ENCODE measurements around the gene SGMS1. TPM values are rescaled to one million over a fixed set of nuclear protein-coding genes. Genes with fewer than 3 reads are reported as not detected.
A peak's percentile ranks its signal among the peaks of the same experiment; 100 is the strongest.

Gene SGMS1
- polyA plus RNA-seq, 2 of the 4 experiments (the other 2 are of a cell fraction), result 22.7 to 28.2 TPM

GRCh38 chr10:50600286-50600685 is 23.5 kb downstream of the SGMS1 start:
- Histone ChIP-seq H3K4me1 (peaks cover 57% of the 10 kb centered on the region), H3K27ac (peak overlapping the region in 1 of 2 experiments; percentile 17; a peak in 1 of 6 replicates), H3K9me3 (no peaks in the 10 kb centered on the region), H3K4me3 (no peak overlapping the region), H3K4me2 (peak overlapping the region; percentile 44)
- ChIA-PET POLR2A (no interaction called here), CTCF (interaction anchor here (2.2 kb wide), 1 partner anchor 22 kb away, joined by 8 read pairs; no protein-coding TSS in a partner anchor)
- FAIRE-seq, result no peak
- peak in 1 of 2 experiments; percentile 17 for DNase-seq (ENCODE audit: low read depth in 1 of 2, low spot score in 1 of 2)
- TF ChIP-seq ESRRA (IDR thresholded peaks at IDR 0.05; ENCODE audit: borderline replicate concordance, low read length) (no peak), FOSB (CRISPR knock-in tag; IDR thresholded peaks at IDR 0.05) (no peak), CHD2 (IDR thresholded peaks at IDR 0.05; ENCODE audit: low read length, partially characterized antibody) (no peak), TFCP2L1 (CRISPR knock-in tag; IDR thresholded peaks at IDR 0.05) (no peak), NPAS2 (CRISPR knock-in tag; IDR thresholded peaks at IDR 0.05; ENCODE audit: borderline replicate concordance) (no peak), TP53 (CRISPR knock-in tag; IDR thresholded peaks at IDR 0.05) (no peak), HOXA7 (CRISPR knock-in tag; IDR thresholded peaks at IDR 0.05) (no peak), RAD21 (conservative IDR thresholded peaks at IDR 0.05 in 1 of 2, IDR thresholded peaks at IDR 0.05 in 1 of 2) (no peak), HDAC2 (IDR thresholded peaks at IDR 0.05) (no peak), CHD4 (IDR thresholded peaks at IDR 0.05; ENCODE audit: borderline replicate concordance) (no peak), PHF8 (IDR thresholded peaks at IDR 0.05; ENCODE audit: borderline replicate concordance, low read depth) (no peak), HEYL (CRISPR knock-in tag; IDR thresholded peaks at IDR 0.05) (no peak)
- 66% methylated on average over 1 of the region's 1 CpG for WGBS (ENCODE audit: missing lambda C conversion rate)
- ATAC-seq, result 0 out of 6 replicates have a peak, but pooled peaks of 1 of the 2 experiments have one; percentile 35

DNA sequence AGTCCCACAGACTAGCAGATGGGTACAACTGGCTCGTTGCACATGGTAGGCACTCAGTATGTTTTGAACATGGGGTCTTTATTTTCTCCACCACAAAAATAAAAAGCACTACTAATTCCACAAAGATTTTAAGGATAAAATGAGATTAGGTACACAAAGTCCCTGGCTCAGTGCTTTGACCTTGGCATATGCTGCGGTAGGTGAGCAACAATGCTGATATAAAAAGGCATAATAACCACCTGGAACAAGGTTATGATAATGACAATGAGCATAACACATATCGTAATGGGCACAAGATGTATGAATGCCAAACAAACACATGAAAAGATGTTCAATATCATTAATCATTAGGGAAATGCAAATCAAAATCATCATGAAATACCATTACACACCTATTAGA is 26.9 kb downstream of the SGMS1 start:
- no peak for ATAC-seq
- H3K4me2 ChIP-seq, result no peak overlapping the region
- H3K4me3 ChIP-seq, result no peak overlapping the region
- TF ChIP-seq CHD2 (IDR thresholded peaks at IDR 0.05; ENCODE audit: low read length, partially characterized antibody) (no peak), MAZ (IDR thresholded peaks at IDR 0.05; ENCODE audit: borderline replicate concordance, low read depth, low read length) (no peak), MAFK (IDR thresholded peaks at IDR 0.05; ENCODE audit: partially characterized antibody) (no peak), SMC3 (IDR thresholded peaks at IDR 0.05) (no peak), HEYL (CRISPR knock-in tag; IDR thresholded peaks at IDR 0.05) (no peak)
- no peak for FAIRE-seq
- no peaks in the 10 kb centered on the region for H3K9me3 ChIP-seq
- no peak overlapping the region for H3K27ac ChIP-seq
- peaks cover 32% of the 10 kb centered on the region for H3K4me1 ChIP-seq
- ChIA-PET CTCF (interaction anchor here (0.7 to 1.0 kb wide), 2 partner anchors 23 to 46 kb away, joined by 3 read pairs; no protein-coding TSS in a partner anchor), POLR2A (no interaction called here)
- no peak for DNase-seq (ENCODE audit: low read depth in 1 of 2, low spot score in 1 of 2)
- 90% methylated on average over 3 of the region's 3 CpGs for WGBS (ENCODE audit: missing lambda C conversion rate)

- no peak overlapping the region for H3K4me3 ChIP-seq
- ChIA-PET CTCF (interaction anchor here (0.7 to 1.0 kb wide), 3 partner anchors 24 to 1528 kb away, joined by 3 to 4 read pairs (median 3); no protein-coding TSS in a partner anchor), POLR2A (no interaction called here)
- 96% methylated on average over 2 of the region's 2 CpGs for WGBS (ENCODE audit: missing lambda C conversion rate)
- DNase-seq (ENCODE audit: low read depth in 1 of 2, low spot score in 1 of 2) (no peak), FAIRE-seq (no peak), ATAC-seq (no peak)
- TF ChIP-seq CHD4 (IDR thresholded peaks at IDR 0.05; ENCODE audit: borderline replicate concordance) (no peak), JUN (IDR thresholded peaks at IDR 0.05) (no peak), TP53 (CRISPR knock-in tag; IDR thresholded peaks at IDR 0.05) (no peak), SREBF2 (IDR thresholded peaks at IDR 0.05) (no peak), MAZ (IDR thresholded peaks at IDR 0.05; ENCODE audit: borderline replicate concordance, low read depth, low read length) (no peak), HOXA7 (CRISPR knock-in tag; IDR thresholded peaks at IDR 0.05) (no peak), NFE2L2 (conservative IDR thresholded peaks at IDR 0.05; ENCODE audit: low read length) (no peak), SMC3 (IDR thresholded peaks at IDR 0.05) (no peak), HEYL (CRISPR knock-in tag; IDR thresholded peaks at IDR 0.05) (no peak), BCL3 (IDR thresholded peaks at IDR 0.05) (no peak), HMGXB4 (CRISPR knock-in tag; IDR thresholded peaks at IDR 0.05; ENCODE audit: borderline replicate concordance) (no peak), POLR2A (IDR thresholded peaks at IDR 0.05; ENCODE audit: low read length) (no peak), TFCP2L1 (CRISPR knock-in tag; IDR thresholded peaks at IDR 0.05) (no peak), EP300 (IDR thresholded peaks at IDR 0.05) (no peak)
- no peak overlapping the region for H3K27ac ChIP-seq
- H3K4me2 ChIP-seq, result no peak overlapping the region
- H3K4me1 ChIP-seq, result peaks cover 28% of the 10 kb centered on the region
- no peaks in the 10 kb centered on the region for H3K9me3 ChIP-seq
Observed at GRCh38 chr10:50596456-50596855, 27.3 kb downstream of the SGMS1 start.

Data from A549 (cell line).